Fibroblast of mammary gland (primary cell): ENCODE data around the gene CHD2.

Source experiments
- DNase-seq: peaks from one replicate; pipeline ENCODE4 v3.0.0-alpha.2; 2010; ENCODE audit warnings: low read depth
- H3K4me3 ChIP-seq: 2 replicates; pipeline ENCODE4 v1.5.1; 2011; ENCODE audit warnings: low read depth, mild to moderate bottlenecking, low read length, moderate library complexity; ENCODE audit not compliant: control insufficient read depth
- CTCF ChIP-seq: conservative IDR thresholded peaks from 2 replicates; pipeline ENCODE4 v1.5.1; 2011; ENCODE audit warnings: low read depth, low read length, inconsistent platforms; ENCODE audit not compliant: control insufficient read depth, insufficient read depth

CHD2 gene

DNA sequence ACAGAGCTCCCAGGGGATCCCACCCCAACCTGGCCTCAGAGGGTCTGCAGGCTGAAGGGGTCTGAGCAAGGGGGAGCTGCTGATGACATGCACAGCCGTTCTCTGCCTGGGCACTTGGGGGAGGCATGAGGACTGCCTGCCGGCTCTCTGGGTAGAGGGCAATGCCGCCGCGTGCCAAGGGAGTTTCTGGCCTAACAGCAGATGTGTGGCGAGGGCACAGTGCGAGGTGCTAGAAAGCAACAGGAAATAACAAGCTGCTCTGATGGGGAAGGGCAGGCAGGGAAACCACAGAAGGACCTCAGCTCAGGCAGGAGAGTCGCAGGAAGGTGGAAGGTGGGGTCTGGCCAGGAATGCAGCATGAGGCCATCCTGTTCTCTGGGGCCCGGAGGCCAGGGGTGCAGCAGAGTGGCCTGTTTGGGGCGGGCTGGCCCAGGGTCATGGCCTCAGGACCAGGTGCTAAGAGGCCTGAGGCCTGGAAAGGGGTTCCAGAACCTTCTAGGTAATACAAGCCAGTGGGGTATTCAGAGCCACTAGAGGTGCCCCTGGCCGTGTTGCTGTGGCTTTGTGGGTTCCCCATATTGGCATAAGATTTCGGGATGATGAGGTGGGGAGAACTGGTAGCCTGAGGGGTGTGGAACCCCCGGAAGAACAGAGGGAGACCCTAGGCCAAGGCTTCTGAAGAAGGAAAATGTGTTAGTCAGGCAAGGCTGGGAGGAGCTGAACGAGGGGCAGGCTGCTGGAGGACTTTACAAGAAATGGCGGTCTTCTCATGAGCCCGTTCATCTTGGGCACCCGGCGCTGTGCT is 147.7 kb downstream of the CHD2 start:
- TF ChIP-seq CTCF, result no peak
- no peak for DNase-seq
- H3K4me3 ChIP-seq, result no peak overlapping the region

GRCh38 chr15:93048426-93048721 is 148.2 kb downstream of the CHD2 start:
- no peak overlapping the region for H3K4me3 ChIP-seq
- TF ChIP-seq CTCF, result no peak
- DNase-seq, result no peak

GRCh38 chr15:93048759-93049161 is 148.6 kb downstream of the CHD2 start:
- TF ChIP-seq CTCF, result no peak

GRCh38 chr15:93049233-93049632 is 149.1 kb downstream of the CHD2 start:
- no peak for TF ChIP-seq CTCF
- H3K4me3 ChIP-seq, result no peak overlapping the region
- no peak for DNase-seq

More at GRCh38 chr15:93048759-93049161, 148.6 kb downstream of the CHD2 start:
- no peak overlapping the region for H3K4me3 ChIP-seq
- peak; percentile 24 for DNase-seq

DNA sequence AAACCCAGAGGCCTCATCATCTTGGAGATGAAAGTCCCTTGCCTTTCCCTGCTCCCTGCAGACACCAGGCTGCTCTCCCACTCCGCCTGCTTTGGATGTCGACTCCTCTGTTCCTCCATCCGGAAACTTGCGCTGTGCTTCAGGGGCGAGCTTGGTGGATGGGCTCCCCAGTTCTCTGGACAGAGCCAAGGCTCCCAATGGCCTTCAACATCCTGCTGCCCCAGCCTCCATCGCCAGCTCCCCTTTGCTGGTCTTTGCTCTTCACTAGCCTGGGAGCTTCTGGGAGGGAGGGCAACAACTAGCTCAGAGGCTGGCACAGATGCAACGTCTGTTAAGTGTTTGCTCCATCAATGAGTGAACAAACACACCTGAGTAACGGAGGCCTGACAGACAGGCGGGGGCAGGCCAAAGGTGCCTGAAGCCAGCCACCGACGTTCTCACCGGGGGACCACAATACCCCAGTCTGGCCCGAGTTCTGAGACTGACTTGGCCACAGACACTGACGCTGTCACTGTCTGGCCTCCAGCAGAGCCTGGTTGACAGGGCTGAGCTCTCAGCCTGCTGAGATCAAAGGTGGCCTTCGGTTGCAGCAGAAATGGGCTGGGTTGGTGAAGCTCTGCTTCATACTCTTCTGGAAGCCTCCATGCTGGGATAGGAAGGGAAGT is 149.9 kb downstream of the CHD2 start:
- no peak for DNase-seq
- no peak overlapping the region for H3K4me3 ChIP-seq
- TF ChIP-seq CTCF, result no peak

- TF ChIP-seq CTCF, result no peak
- no peak for DNase-seq
Measured at GRCh38 chr15:93050648-93051047, 150.5 kb downstream of the CHD2 start.

More at GRCh38 chr15:93050648-93051047, 150.5 kb downstream of the CHD2 start:
- no peak overlapping the region for H3K4me3 ChIP-seq
